Measurements from ENCODE around the gene SLC38A5. TPM values are rescaled to one million over a fixed set of nuclear protein-coding genes. Genes with fewer than 3 reads are reported as not detected.
"Not testable (repeated sequence)": the region's sequence is repeated elsewhere in the genome, so short reads cannot be mapped to it uniquely, and the experiment has no call there.

SLC38A5 gene
- 21.5 and 21.8 TPM in 2 replicates for total RNA-seq
- 8.3 and 35.0 TPM in 2 replicates for polyA plus RNA-seq
- polyA plus RNA-seq (2012), result 6.9 and 34.3 TPM in 2 replicates
- polyA minus RNA-seq (ENCODE audit: low replicate concordance), result 22.3 and 167 TPM in 2 replicates

GRCh38 chrX:48470110-48470832 lies at the start of gene SLC38A5:
SLC38A5 (minus strand) TSS chrX:48470260; CDS start chrX:48467924, 2,336 bp downstream.
- Histone ChIP-seq H3K4me2 (ENCODE audit: extremely low read depth, insufficient read depth, low read length) (no peak within 1 kb of the TSS), H2AFZ (ENCODE audit: low read length) (no peak within 1 kb of the TSS), H3K9ac (ENCODE audit: insufficient read depth, low read length) (no peak within 1 kb of the TSS), H3K4me1 (ENCODE audit: control insufficient read depth, extremely low read depth, insufficient read depth, low read length) (peaks cover 3% of the 10 kb centered on the region), H3K79me2 (ENCODE audit: control insufficient read depth, insufficient read depth, low read length) (no peaks in the 10 kb centered on the region), H3K4me3 (replicated peaks in 1 of 4; ENCODE audit: control extremely low read depth in 1 of 4, insufficient read depth in 1 of 4, low read depth in 3 of 4, low read length in 4 of 4) (peak within 1 kb of the TSS in 2 of 4 experiments; percentile 56 to 67), H4K20me1 (ENCODE audit: control insufficient read depth, extremely low read depth, insufficient read depth, low read length) (no peaks in the 10 kb centered on the region), H3K27me3 (ENCODE audit: control insufficient read depth, insufficient read depth, low read length) (no peaks in the 10 kb centered on the region), H3K27ac (ENCODE audit: insufficient read depth, low read length) (no peak within 1 kb of the TSS), H3K36me3 (ENCODE audit: control insufficient read depth, insufficient read depth, low read length) (no peaks in the 10 kb centered on the region), H3K9me3 (ENCODE audit: control insufficient read depth, insufficient read depth, low read depth, low read length) (no peaks in the 10 kb centered on the region)
- TF ChIP-seq EZH2 (IDR thresholded peaks at IDR 0.05; ENCODE audit: low read length, missing control alignments), result no peak
- no peak for TF ChIP-seq CTCF (conservative IDR thresholded peaks at IDR 0.05 in 1 of 2, IDR thresholded peaks at IDR 0.05 in 1 of 2; ENCODE audit: low read depth in 1 of 2, low read length in 2 of 2)
- DNase-seq (ENCODE audit: low read depth in 2 of 2), result no peak

- not testable (repeated sequence) for H3K4me3 ChIP-seq (replicated peaks in 1 of 4; ENCODE audit: control extremely low read depth in 1 of 4, insufficient read depth in 1 of 4, low read depth in 3 of 4, low read length in 4 of 4); DNase-seq (ENCODE audit: low read depth in 2 of 2); H3K9me3 ChIP-seq (ENCODE audit: control insufficient read depth, insufficient read depth, low read depth, low read length); H3K79me2 ChIP-seq (ENCODE audit: control insufficient read depth, insufficient read depth, low read length); H2AFZ ChIP-seq (ENCODE audit: low read length); H4K20me1 ChIP-seq (ENCODE audit: control insufficient read depth, extremely low read depth, insufficient read depth, low read length); H3K4me1 ChIP-seq (ENCODE audit: control insufficient read depth, extremely low read depth, insufficient read depth, low read length); H3K4me2 ChIP-seq (ENCODE audit: extremely low read depth, insufficient read depth, low read length); H3K9ac ChIP-seq (ENCODE audit: insufficient read depth, low read length); H3K36me3 ChIP-seq (ENCODE audit: control insufficient read depth, insufficient read depth, low read length); H3K27ac ChIP-seq (ENCODE audit: insufficient read depth, low read length); H3K27me3 ChIP-seq (ENCODE audit: control insufficient read depth, insufficient read depth, low read length)
These were observed 49.4 kb upstream of the SLC38A5 start for GRCh38 chrX:48519481-48519880.

GRCh38 chrX:48516987-48517386 lies 46.9 kb upstream of the SLC38A5 start:
- no peak overlapping the region for H3K4me3 ChIP-seq (replicated peaks in 1 of 4; ENCODE audit: control extremely low read depth in 1 of 4, insufficient read depth in 1 of 4, low read depth in 3 of 4, low read length in 4 of 4)
- no peaks in the 10 kb centered on the region for H4K20me1 ChIP-seq (ENCODE audit: control insufficient read depth, extremely low read depth, insufficient read depth, low read length)
- H3K27me3 ChIP-seq (ENCODE audit: control insufficient read depth, insufficient read depth, low read length), result no peaks in the 10 kb centered on the region
- no peak overlapping the region for H3K4me2 ChIP-seq (ENCODE audit: extremely low read depth, insufficient read depth, low read length)
- no peak for TF ChIP-seq EZH2 (IDR thresholded peaks at IDR 0.05; ENCODE audit: low read length, missing control alignments)
- no peak for TF ChIP-seq CTCF (conservative IDR thresholded peaks at IDR 0.05 in 1 of 2, IDR thresholded peaks at IDR 0.05 in 1 of 2; ENCODE audit: low read depth in 1 of 2, low read length in 2 of 2)
- no peak overlapping the region for H2AFZ ChIP-seq (ENCODE audit: low read length)
- H3K27ac ChIP-seq (ENCODE audit: insufficient read depth, low read length), result no peak overlapping the region
- no peaks in the 10 kb centered on the region for H3K9me3 ChIP-seq (ENCODE audit: control insufficient read depth, insufficient read depth, low read depth, low read length)
- no peak for DNase-seq (ENCODE audit: low read depth in 2 of 2)
- H3K9ac ChIP-seq (ENCODE audit: insufficient read depth, low read length), result no peak overlapping the region
- H3K4me1 ChIP-seq (ENCODE audit: control insufficient read depth, extremely low read depth, insufficient read depth, low read length), result no peaks in the 10 kb centered on the region
- no peaks in the 10 kb centered on the region for H3K79me2 ChIP-seq (ENCODE audit: control insufficient read depth, insufficient read depth, low read length)
- H3K36me3 ChIP-seq (ENCODE audit: control insufficient read depth, insufficient read depth, low read length), result no peaks in the 10 kb centered on the region
